NCI-H524 treated with DMSO at 0.1 percent for 48 hours (cell line): ENCODE measurements around the gene IFFO2.
"Not testable (repeated sequence)": the region's sequence is repeated elsewhere in the genome, so short reads cannot be mapped to it uniquely, and the experiment has no call there.

ENCODE experiments used
- DNase-seq: peaks from one replicate; lab custom pipeline; 2025; lab: John Stamatoyannopoulos, UW

IFFO2 gene

GRCh38 chr1:18893120-18893519 lies 63.4 kb downstream of the IFFO2 start:
- no peak for DNase-seq

DNA sequence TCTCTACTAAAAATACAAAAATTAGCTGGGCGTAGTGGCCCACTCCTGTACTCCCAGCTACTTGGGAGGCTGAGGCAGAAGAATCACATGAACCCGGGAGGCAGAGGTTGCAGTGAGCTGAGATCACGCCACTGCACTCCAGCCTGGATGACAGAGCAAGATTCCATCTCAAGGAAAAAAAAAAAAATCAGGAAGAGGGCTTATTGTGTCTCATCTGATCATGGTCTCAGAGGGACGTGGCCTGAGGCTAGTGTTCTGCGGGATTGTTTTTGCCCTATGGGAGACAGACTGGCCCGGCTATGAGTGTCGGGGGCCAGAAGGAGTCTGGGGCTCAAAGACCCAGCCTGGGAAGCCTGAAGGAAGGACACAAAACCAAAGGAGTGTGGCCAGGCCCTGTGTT lies 64.6 kb downstream of the IFFO2 start:
- DNase-seq: not testable (repeated sequence)

- no peak for DNase-seq
These were observed 65.1 kb downstream of the IFFO2 start for GRCh38 chr1:18891426-18891780.

DNA sequence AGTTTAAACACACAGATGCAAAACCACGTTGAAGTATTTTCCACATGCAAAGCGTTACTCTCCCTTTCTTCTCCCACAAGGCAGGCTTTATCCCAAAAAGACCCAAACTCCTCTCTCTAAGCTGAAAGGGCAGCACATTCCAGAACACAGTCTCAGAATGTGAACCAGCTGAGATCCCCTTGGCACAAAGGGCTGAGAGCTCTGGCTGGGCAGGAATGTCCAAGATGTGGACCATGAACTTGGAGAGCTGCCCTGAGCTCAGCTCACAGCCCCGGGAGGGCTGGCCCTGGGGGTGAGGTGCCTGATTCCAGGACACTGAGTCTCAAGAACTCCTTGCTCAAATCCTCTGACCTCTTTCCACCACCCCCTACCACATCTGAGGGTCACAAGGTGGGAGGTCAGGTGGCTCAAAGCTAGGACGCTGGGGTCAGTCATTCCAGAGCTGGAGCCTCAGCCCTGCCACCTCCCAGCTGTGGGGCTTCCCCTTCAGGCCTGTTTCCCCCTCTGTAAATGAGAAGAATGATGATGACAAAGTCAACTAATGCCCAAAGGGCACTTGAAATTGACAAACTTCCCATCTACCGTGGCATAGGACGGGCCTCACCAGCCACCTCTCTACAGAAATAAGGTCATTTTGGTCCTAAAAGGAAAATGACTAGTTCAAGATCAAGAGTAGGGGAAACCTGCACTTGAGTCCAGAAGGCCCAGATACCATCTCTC lies 65.6 kb downstream of the IFFO2 start:
- DNase-seq: no peak

GRCh38 chr1:18886003-18886335 lies 70.5 kb downstream of the IFFO2 start:
- no peak for DNase-seq

- no peak for DNase-seq
These were observed 71.0 kb downstream of the IFFO2 start for GRCh38 chr1:18885311-18886002.

DNA sequence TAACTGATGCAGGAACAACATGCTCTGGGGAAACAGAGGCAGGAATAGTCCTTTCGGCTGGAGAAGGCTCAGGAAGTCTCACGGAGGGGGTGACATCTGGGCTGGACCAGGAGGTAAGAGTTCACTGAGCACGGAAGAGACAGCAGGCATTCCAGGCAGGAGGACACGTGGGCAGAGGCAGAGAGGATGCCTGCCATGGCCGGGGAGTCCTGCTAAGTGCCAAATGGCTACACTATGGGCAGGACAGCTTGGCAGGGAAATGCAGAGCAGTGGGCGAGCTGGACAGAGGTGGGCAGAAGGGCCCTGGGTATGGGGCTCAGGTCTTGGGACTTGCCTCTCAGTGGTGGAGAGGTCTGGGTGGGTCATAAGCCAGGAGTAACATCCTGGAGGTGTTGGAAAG lies 71.7 kb downstream of the IFFO2 start:
- no peak for DNase-seq

- no peak for DNase-seq
These were observed 72.1 kb downstream of the IFFO2 start for GRCh38 chr1:18884419-18884717.

DNA sequence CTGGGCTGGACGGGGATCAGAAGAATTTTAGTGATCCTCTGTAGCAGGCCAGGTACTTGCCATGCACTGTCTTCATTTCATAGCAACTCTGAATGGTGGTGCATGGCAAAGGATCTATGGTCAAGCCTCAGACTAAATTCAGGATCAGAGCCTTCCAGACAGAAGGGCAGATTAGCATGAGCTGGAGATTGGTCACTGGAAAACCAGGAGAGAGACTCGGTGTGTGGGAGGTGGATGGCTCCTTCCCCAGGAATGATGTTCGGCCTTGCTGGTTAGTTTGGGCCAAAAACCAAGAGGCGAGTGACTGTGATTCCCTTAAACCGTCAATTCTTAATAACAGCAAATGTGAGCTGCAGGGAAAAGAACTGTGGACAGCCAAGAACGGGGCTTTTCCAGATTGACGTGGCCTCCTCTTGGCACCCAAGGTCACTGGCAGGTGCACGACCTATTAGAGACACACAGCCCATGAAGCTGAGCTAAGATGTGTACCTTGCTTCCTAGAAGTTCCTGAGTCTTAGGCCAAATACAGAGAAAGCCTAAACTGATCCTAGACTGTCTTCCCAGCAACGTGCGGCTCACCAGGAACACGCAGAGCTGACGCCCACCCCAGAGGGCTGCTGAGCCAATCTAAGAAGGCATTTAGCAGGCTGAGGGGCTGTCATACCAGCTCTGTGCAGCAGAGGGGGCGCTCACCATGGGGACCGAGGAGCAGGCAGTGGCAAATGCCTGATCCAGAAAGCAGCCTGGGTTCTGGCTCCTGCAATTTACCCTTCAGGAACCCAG lies 72.6 kb downstream of the IFFO2 start:
- no peak for DNase-seq

GRCh38 chr1:18883079-18883478 lies 73.4 kb downstream of the IFFO2 start:
- DNase-seq: no peak

- DNase-seq: no peak
These were observed 74.0 kb downstream of the IFFO2 start for GRCh38 chr1:18882486-18882885.

DNA sequence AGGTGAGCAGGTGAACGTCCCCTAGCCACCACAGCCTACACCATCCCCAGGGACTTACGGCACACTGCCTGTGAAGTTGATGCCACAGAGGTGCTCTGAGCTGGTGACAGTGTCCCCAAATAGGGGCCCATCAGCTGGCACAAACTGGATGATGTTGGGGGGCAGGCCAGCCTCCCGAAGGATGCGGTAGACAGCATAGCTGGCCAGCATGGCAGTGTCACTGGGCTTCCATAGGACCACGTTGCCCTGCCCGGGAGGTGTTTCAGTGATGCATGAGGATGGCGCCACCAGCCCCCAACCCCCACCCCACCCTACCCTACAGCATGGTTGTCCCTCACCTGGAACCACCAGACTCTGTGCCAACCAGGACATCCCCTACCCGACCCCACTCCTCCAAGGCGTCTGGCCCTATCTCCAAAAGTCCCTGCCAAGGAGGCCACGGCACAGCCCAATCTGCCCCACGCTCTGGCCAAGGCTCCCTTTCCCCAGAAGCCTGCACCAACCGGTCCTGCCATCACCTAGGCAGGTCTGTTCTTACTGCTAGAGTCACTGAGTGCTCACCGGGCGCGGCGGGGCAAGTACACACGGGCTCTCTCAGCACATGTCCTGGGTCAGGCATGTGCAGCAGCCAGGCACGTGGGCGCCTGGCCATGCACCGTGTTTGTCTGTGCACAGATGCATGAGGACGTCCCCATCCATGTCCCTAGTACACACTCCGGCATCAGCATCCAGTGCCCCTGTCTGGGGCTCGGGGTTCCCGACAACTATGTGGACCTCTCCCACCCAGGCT lies 74.6 kb downstream of the IFFO2 start:
- DNase-seq: no peak

DNA sequence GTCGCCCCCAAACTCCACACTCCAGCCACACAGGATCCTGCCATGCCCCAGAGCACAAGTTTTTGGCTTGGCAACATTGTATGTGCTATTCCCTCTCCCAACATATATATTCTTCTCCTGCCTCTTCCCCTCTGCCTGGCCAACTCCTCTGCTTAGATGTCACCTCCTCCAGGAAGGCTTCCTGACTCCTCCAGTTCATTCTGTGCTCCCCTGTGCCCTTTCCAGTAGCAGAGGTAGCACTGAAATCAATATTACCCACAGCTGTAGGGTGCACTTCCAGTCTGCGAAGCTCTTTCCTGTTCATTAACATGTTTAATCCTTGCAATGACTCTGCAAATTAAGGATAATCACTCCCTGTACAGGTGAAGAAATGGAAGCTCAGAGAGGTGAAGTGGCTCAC lies 75.3 kb downstream of the IFFO2 start:
- no peak for DNase-seq

DNA sequence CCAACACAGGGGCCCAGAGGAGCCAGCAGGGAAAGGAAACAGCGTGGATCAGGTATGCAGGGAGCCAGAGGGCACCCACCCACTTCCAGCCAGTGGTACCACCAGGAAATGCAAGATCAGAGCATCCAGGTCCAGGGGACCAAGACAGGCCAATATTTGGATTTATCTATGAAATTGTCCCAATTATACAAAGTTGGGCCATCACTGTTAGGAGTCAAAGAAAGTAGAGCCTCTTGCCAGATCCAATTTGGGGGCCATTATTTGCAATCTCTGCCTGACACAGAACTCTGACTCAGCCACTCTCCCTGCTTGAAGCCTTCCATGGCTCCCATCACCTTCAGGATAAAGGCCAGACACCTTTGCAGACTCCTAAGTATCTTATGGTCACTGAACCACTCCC lies 75.9 kb downstream of the IFFO2 start:
- DNase-seq: no peak

DNA sequence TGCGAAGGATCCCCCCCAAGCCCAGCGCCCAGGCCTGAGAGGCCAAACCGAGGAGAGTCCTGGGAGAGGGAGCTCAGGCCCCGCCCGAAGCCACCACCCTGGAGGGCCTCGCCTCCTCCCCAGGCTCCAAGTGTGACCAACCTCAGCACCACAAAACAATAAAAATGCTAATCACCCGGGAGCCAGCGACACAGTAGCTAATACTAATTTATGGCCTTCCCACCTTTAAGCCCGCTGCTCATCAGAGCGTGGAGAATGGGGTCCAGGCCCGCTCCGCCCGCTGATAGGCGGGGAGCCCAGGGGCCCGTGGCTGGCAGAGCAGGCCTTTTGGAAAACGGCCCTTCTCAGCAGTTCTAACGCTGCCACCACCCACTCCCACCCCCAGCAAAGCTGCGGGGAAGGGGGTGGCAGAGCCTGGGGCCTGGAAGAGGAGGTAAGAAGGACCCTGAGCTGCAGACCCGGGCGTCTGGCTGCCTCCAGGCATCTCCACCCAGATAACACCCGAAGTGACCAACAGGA lies 76.6 kb downstream of the IFFO2 start:
- peak; percentile 42 for DNase-seq

DNA sequence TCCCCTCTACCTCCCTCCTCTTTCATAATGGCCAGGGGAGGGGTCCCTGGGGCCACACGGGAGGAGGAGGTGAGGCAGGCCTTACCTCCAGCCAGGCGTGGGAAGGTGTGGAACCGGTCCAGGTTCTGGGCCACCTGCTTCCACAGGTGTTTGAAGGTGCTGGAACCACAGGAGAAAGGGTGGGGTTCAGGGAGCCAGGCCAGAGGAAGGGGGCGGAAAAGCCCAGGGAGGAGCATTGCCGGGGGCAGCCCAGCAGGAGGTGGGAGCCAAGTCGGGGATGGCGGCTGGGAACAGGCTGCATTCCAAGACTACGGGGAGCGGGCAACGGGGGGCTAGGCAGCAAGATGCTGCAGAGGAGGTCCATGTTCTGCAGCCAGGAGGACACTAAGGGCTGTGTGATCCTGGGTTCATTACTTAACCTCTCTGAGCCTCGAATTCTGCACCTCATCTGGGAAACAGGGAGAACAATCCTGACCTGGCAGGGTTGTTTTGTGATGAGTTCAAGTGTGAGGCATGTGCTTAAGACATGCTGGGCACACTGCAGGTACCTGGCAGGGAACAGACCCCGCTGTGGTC lies 77.2 kb downstream of the IFFO2 start:
- DNase-seq: no peak

DNA sequence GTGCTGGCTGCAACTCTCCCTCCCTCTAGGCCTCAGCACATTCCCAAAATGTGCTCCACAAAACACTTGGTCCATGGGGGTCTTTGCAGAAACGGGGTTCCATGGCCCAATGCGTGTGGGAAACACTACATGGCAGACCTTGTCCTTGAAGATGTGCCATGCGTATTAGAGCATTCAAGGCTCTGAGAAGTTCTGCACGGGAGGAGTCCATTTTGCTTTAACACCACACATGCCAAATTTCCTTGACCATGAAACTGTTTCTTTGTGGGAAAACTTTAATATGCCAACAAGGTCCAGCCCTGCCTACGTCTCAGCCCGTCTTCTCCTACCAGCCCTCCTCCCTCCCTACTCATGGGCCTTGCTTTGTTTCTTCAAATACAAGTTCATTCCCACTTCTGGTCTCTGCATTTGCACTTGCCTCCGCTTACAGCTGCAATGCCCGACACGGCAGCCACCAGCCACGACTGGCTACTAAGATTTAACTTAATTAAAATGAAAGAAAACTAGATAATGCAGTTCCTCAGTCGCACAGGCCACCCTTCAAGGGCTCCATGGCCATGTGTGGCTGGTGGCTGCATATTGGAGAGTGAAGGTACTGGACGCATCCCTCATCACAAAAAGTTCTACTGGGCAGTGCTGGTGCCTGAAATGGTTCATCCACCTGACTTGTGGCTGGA lies 77.8 kb downstream of the IFFO2 start:
- no peak for DNase-seq

GRCh38 chr1:18877282-18877681 lies 79.2 kb downstream of the IFFO2 start:
- DNase-seq: no peak

DNA sequence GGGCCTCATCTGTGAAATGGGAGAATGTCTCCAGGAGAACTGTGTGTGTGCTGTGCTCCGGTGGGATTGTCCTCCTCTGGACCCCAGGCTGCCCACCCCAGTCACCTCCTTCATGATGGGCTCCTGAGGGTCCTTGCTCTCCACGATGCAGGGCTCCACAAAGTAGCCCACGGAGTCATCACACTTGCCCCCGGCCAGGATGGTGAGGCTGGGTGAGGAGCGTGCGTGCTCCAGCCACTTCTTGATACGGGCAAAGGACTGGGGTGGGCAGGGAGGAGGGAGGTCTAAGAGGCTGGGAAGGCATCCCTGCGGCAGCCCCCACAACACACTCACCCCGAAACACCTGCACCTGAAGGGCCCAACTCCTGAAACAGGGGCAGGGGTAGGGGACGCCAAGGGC lies 80.3 kb downstream of the IFFO2 start:
- DNase-seq: no peak

GRCh38 chr1:18875796-18876128 lies 80.7 kb downstream of the IFFO2 start:
- DNase-seq: no peak

DNA sequence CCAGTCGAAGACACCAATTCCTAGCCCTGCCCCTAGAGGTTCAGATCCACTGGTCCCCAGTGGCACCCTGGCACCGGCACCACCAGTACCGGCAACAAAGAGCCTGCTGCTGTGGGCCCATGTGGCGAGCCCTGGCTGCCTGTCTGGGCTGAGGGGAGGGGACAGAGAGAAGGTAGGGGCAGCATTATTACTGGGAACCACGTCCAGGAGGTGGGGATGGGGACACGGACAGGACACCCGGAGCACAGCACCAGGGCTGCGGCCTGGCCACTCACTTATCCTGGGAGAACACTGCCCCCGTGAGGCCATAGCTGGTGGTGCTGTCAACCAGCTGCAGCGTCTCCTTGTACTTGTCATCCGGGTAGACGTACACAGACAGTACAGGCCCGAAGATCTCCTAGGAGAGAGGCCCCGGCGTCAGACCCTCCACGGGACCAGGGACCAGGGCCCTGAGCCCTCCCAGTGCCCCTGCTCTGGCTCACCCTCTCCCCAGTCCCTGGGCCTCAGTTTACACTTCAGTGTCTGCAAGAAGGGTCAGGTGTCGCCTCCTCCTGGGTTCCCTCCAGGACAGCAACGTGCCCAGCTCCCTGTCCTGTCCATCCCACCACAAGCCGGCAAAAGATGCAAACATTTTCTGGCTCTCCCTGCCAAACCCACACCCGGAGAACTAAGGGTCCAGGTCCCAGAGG lies 81.2 kb downstream of the IFFO2 start:
- no peak for DNase-seq
